Osteoblast (primary cell): Measurements from ENCODE around the gene CCDC80. TPM values are rescaled to one million over a fixed set of nuclear protein-coding genes. Genes with fewer than 3 reads are reported as not detected.
A peak's percentile ranks its signal among the peaks of the same experiment; 100 is the strongest.

Source experiments
- DNase-seq: peaks from one replicate; pipeline ENCODE4 v3.0.0; 2011; ENCODE audit warnings: low spot score, mixed read lengths; ENCODE audit not compliant: insufficient read length; ENCODE audit errors: missing footprints
- H2AFZ ChIP-seq: 2 replicates; pipeline ENCODE4 v1.6.0; 2011; ENCODE audit warnings: mild to moderate bottlenecking, low read length
- H3K27ac ChIP-seq: 2 replicates; pipeline ENCODE4 v1.5.1; 2011; ENCODE audit warnings: mild to moderate bottlenecking, low read depth, low read length, moderate library complexity
- H3K27me3 ChIP-seq: 2 replicates; pipeline ENCODE4 v1.6.0; 2012; ENCODE audit warnings: mild to moderate bottlenecking, control low read depth, inconsistent platforms, low read length, moderate library complexity; ENCODE audit not compliant: insufficient read depth
- H3K36me3 ChIP-seq: 2 replicates; pipeline ENCODE4 v1.5.1; 2011; ENCODE audit warnings: mild to moderate bottlenecking, low read length, control low read depth, moderate library complexity; ENCODE audit not compliant: insufficient read depth
- H3K4me1 ChIP-seq: 2 replicates; pipeline ENCODE4 v1.5.1; 2011; ENCODE audit warnings: mild to moderate bottlenecking, low read length, control low read depth, moderate library complexity; ENCODE audit not compliant: insufficient read depth
- H3K4me2 ChIP-seq: 2 replicates; pipeline ENCODE4 v1.6.0; 2011; ENCODE audit warnings: mild to moderate bottlenecking, low read length; ENCODE audit not compliant: insufficient read depth
- H3K4me3 ChIP-seq: fragments of 200-600 bp; sonication (generic); 3 replicates; pipeline ENCODE4 v1.5.1; 2012; ENCODE audit warnings: mild to moderate bottlenecking, low read length, inconsistent platforms; ENCODE audit not compliant: insufficient read depth
- H3K79me2 ChIP-seq: 2 replicates; pipeline ENCODE4 v1.6.0; 2012; ENCODE audit warnings: mild to moderate bottlenecking, low read length, control low read depth, inconsistent platforms; ENCODE audit not compliant: insufficient read depth
- H3K9me3 ChIP-seq: 2 replicates; pipeline ENCODE4 v1.5.1; 2011; ENCODE audit warnings: low read depth, low read length, control low read depth
- H4K20me1 ChIP-seq: 2 replicates; pipeline ENCODE4 v1.6.0; 2012; ENCODE audit warnings: mild to moderate bottlenecking, low read length, control low read depth; ENCODE audit not compliant: insufficient read depth
- CTCF ChIP-seq: IDR thresholded peaks from 2 replicates; pipeline ENCODE4 v1.5.1; 2011; ENCODE audit warnings: mild to moderate bottlenecking, low read depth, low read length, moderate library complexity; ENCODE audit errors: extremely low read depth
- total RNA-seq: library from RNA; depleted of rRNA; stranded (reverse); fragments of >200 nt; gene quantifications from 2 replicates; pipeline ENCODE4 v1.2.3, GENCODE V29; 2012

The CCDC80 gene
- total RNA-seq, 1 donor: 657 TPM

- TF ChIP-seq CTCF: no peak
- no peak for DNase-seq
- no peaks in the 10 kb centered on the region for H3K27me3 ChIP-seq
Observed at GRCh38 chr3:112598731-112599130, 42.2 kb downstream of the CCDC80 start.

GRCh38 chr3:112597945-112598344 lies 43.0 kb downstream of the CCDC80 start:
- Histone ChIP-seq H3K4me1 (peaks cover 5% of the 10 kb centered on the region), H3K9me3 (no peaks in the 10 kb centered on the region), H3K79me2 (no peaks in the 10 kb centered on the region), H3K4me3 (no peak overlapping the region), H2AFZ (no peak overlapping the region), H3K27me3 (no peaks in the 10 kb centered on the region), H4K20me1 (no peaks in the 10 kb centered on the region), H3K4me2 (no peak overlapping the region), H3K36me3 (peaks cover 45% of the 10 kb centered on the region), H3K27ac (no peak overlapping the region)
- no peak for TF ChIP-seq CTCF
- no peak for DNase-seq

More at GRCh38 chr3:112598731-112599130, 42.2 kb downstream of the CCDC80 start:
- H3K79me2 ChIP-seq: no peaks in the 10 kb centered on the region
- no peaks in the 10 kb centered on the region for H3K9me3 ChIP-seq
- no peak overlapping the region for H2AFZ ChIP-seq
- peaks cover 50% of the 10 kb centered on the region for H3K36me3 ChIP-seq
- H3K4me3 ChIP-seq: no peak overlapping the region
- peaks cover 10% of the 10 kb centered on the region for H3K4me1 ChIP-seq
- peak overlapping the region; percentile 11 for H3K27ac ChIP-seq
- no peaks in the 10 kb centered on the region for H4K20me1 ChIP-seq
- H3K4me2 ChIP-seq: no peak overlapping the region

GRCh38 chr3:112594856-112595255 lies 46.1 kb downstream of the CCDC80 start:
- DNase-seq: no peak
- Histone ChIP-seq H3K4me1 (no peaks in the 10 kb centered on the region), H3K36me3 (peaks cover 15% of the 10 kb centered on the region), H4K20me1 (no peaks in the 10 kb centered on the region), H3K4me2 (no peak overlapping the region), H3K79me2 (no peaks in the 10 kb centered on the region), H3K9me3 (no peaks in the 10 kb centered on the region), H2AFZ (no peak overlapping the region), H3K27me3 (no peaks in the 10 kb centered on the region), H3K27ac (no peak overlapping the region), H3K4me3 (no peak overlapping the region)
- TF ChIP-seq CTCF: no peak

GRCh38 chr3:112593258-112593657 lies 47.7 kb downstream of the CCDC80 start:
- Histone ChIP-seq H3K4me3 (no peak overlapping the region), H3K36me3 (peaks cover 5% of the 10 kb centered on the region), H2AFZ (no peak overlapping the region), H3K79me2 (no peaks in the 10 kb centered on the region), H3K27me3 (no peaks in the 10 kb centered on the region), H4K20me1 (no peaks in the 10 kb centered on the region), H3K4me2 (no peak overlapping the region), H3K9me3 (no peaks in the 10 kb centered on the region), H3K4me1 (no peaks in the 10 kb centered on the region), H3K27ac (no peak overlapping the region)
- TF ChIP-seq CTCF: no peak
- DNase-seq: no peak
